H1 (cell line): ENCODE measurements around the gene ORAI3.

ENCODE experiments used
- CTCF ChIP-seq, 3 experiments: IDR thresholded peaks; 1 replicate in 2 of 3; 2 replicates in 1 of 3; pipeline versions ENCODE4 v1.5.1 to v1.6.1; 2011; ENCODE audit warnings: low read length in 3 of 3, mild to moderate bottlenecking in 3 of 3, inconsistent platforms in 2 of 3, low read depth in 1 of 3, moderate library complexity in 1 of 3; ENCODE audit not compliant: insufficient read depth in 1 of 3; ENCODE audit errors: control extremely low read depth in 1 of 3
- EZH2 ChIP-seq: fragments of 200-600 bp; sonication (generic); IDR thresholded peaks from 2 replicates; pipeline ENCODE4 v1.7.1; 2012; ENCODE audit warnings: low read depth, mild to moderate bottlenecking, moderate library complexity, low read length, inconsistent platforms; ENCODE audit not compliant: severe bottlenecking
- KDM5A ChIP-seq: fragments of 200-600 bp; IDR thresholded peaks from 2 replicates; pipeline ENCODE4 v1.7.1; 2012; ENCODE audit warnings: mild to moderate bottlenecking, low read length, inconsistent platforms, mixed read lengths
- MAFK ChIP-seq: IDR thresholded peaks from 2 replicates; pipeline ENCODE4 v1.6.1; 2012; ENCODE audit warnings: low read depth, mild to moderate bottlenecking, improper control_type of control experiment, low read length
- POLR2AphosphoS5 ChIP-seq: IDR thresholded peaks from 2 replicates; pipeline ENCODE4 v1.6.1; 2011; ENCODE audit warnings: low read depth, low read length
- TAF1 ChIP-seq: IDR thresholded peaks from 2 replicates; pipeline ENCODE4 v1.6.1; 2011; ENCODE audit warnings: mild to moderate bottlenecking, low read depth, low read length
- TBP ChIP-seq: IDR thresholded peaks from 2 replicates; pipeline ENCODE4 v1.6.1; 2011; ENCODE audit warnings: low read depth, low read length, improper control_type of control experiment
- TF ChIP-seq, protein P1 (sequence below): IDR thresholded peaks from 2 replicates; pipeline ENCODE4 v1.6.1; 2012; ENCODE audit warnings: inconsistent platforms

DNA sequence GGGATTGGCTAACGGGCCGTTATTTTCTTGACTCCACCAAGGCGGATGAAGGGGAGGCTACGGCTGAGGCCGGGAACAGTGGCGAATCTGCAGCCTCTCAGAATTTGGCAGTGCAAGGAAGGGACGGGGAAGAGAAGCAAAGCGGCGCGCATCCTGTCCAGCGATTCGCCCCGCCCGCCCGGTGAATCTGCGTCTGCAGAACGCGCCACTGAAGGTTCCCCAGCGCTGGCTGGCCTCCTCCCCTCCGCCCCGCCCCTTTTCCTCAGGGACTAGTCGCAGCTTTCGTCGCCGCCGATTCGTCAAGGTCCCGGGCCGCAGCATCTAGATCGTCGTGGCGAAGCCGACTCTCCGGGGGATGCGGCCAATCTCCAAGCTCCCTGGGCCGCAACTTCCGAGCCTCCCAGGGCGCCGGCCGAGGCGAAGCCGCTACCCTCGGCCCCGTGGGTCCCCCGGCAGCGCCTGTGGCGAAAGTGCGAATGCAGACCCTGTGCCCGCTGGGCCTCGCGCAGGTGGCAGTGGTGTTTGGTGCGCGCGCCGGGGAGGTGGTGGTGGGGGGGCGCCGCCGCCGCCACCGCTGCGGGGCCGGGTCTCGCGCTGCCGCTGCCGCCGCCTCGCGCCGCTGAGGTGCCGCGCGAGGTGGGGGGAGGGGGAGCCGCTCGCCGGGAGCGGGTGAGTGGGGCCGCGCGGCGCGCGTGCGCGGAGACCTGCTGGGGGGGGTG lies 8.7 kb downstream of the ORAI3 start, which contains the start of gene SETD1A:
- TF ChIP-seq, protein P1, sequence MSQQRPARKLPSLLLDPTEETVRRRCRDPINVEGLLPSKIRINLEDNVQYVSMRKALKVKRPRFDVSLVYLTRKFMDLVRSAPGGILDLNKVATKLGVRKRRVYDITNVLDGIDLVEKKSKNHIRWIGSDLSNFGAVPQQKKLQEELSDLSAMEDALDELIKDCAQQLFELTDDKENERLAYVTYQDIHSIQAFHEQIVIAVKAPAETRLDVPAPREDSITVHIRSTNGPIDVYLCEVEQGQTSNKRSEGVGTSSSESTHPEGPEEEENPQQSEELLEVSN: no peak
- TF ChIP-seq KDM5A (no peak; the same call in 1 of the 2 replicates), MAFK (no peak), CTCF (IDR thresholded peaks at IDR 0.05; ENCODE audit: control extremely low read depth in 1 of 3, insufficient read depth in 1 of 3, low read depth in 1 of 3, low read length in 3 of 3) (no peak), EZH2 (no peak), TAF1 (peak; percentile 77), POLR2AphosphoS5 (no peak; the same call in 1 of the 2 replicates), TBP (0 out of 2 replicates have a peak, but pooled peaks have one; percentile 7)
